GM12891 (cell line): ENCODE measurements around the gene TSPOAP1.

Experiments used
- POLR2A ChIP-seq: IDR thresholded peaks from 2 replicates; pipeline ENCODE4 v1.6.1; 2011; ENCODE audit warnings: low read depth, low read length, control low read depth
- POLR2AphosphoS5 ChIP-seq: IDR thresholded peaks from 2 replicates; pipeline ENCODE4 v1.6.1; 2011; ENCODE audit warnings: low read depth, low read length, control low read depth
- TAF1 ChIP-seq: IDR thresholded peaks from 2 replicates; pipeline ENCODE4 v1.6.1; 2011; ENCODE audit warnings: low read depth, low read length, control low read depth

GRCh38 chr17:58337210-58337599 is 8.6 kb upstream of the TSPOAP1 start:
- TF ChIP-seq POLR2AphosphoS5 (peak; percentile 91), POLR2A (peak; percentile 94; the same call in 1 of the 2 replicates), TAF1 (no peak; the same call in 1 of the 2 replicates)
